HCT116 (cell line): ENCODE measurements around the gene TYK2. TPM values are rescaled to one million over a fixed set of nuclear protein-coding genes. Genes with fewer than 3 reads are reported as not detected.

Source experiments
- ATAC-seq: fragments of 200-7000 bp; cut with Tn5 transposase; 2 replicates; pipeline ENCODE4 v1.9.1; 2020; ENCODE audit warnings: mild to moderate bottlenecking, moderate library complexity
- BruUV-seq: library from RNA; stranded (reverse); fragments of 400-500 nt; replicated peaks from 2 replicates; lab custom pipeline; 2021; lab: Mats Ljungman, UMichigan
- CTCF ChIA-PET: fragments of 300-600 bp; sonication (Branson Sonifier 250); formaldehyde crosslinking; loops from one replicate; lab custom pipeline; 2021; ENCODE audit warnings: antibody characterized with exemption; lab: Charles Lee
- POLR2A ChIA-PET: fragments of 300-600, 350-600 bp; sonication (Branson Sonifier 250); formaldehyde crosslinking; loops from one replicate; lab custom pipeline; 2021; ENCODE audit warnings: antibody characterized with exemption; lab: Charles Lee
- RAD21 ChIA-PET, 2 experiments: fragments of 300-600 bp; sonication (Branson Sonifier 250); formaldehyde crosslinking; loops; one replicate each; lab custom pipeline; 2023; ENCODE audit warnings: low total read pairs in 2 of 2; ENCODE audit not compliant: uncharacterized antibody in 2 of 2, unreplicated experiment in 2 of 2, low non-redundant PET in 1 of 2; lab: Charles Lee
- DNase-seq: peaks from one replicate; pipeline ENCODE4 v3.0.0-alpha.2; 2010; ENCODE audit warnings: low read depth, low spot score
- H2AFZ ChIP-seq: fragments of 200-600 bp; shearing (Covaris generic), sonication (generic); 2 replicates; pipeline ENCODE4 v1.6.1; 2017; ENCODE audit warnings: low read depth, mixed run types, mixed read lengths, antibody characterized with exemption, low read length; ENCODE audit not compliant: poor library complexity, severe bottlenecking
- H3K27ac ChIP-seq: 2 replicates; pipeline ENCODE4 v1.5.1; 2012; ENCODE audit warnings: low read depth, low read length
- H3K27me3 ChIP-seq: fragments of 200-600 bp; sonication (generic); 2 replicates; pipeline ENCODE4 v1.6.1; 2016; ENCODE audit warnings: mixed run types, low read length, mixed read lengths; ENCODE audit not compliant: insufficient read depth
- H3K36me3 ChIP-seq, 2 experiments: fragments of 200-500 bp in 1 of 2; fragments of 200-600 bp in 1 of 2; sonication (Bioruptor generic) in 1 of 2; sonication (generic) in 1 of 2; 2 replicates each; pipeline versions ENCODE4 v1.5.1 to v1.6.1; 2014 to 2016; ENCODE audit warnings: low read length in 2 of 2, inconsistent platforms in 1 of 2, mixed read lengths in 1 of 2, mixed run types in 1 of 2; ENCODE audit not compliant: insufficient read depth in 2 of 2, control insufficient read depth in 1 of 2
- H3K4me1 ChIP-seq, 2 experiments: fragments of 200-600 bp in 1 of 2; sonication (generic) in 1 of 2; 2 replicates each; pipeline versions ENCODE4 v1.5.1 to v1.6.1; 2012 to 2017; ENCODE audit warnings: low read length in 2 of 2, inconsistent platforms in 1 of 2, mild to moderate bottlenecking in 1 of 2, mixed read lengths in 1 of 2, mixed run types in 1 of 2, moderate library complexity in 1 of 2; ENCODE audit not compliant: insufficient read depth in 2 of 2, control insufficient read depth in 1 of 2
- H3K4me2 ChIP-seq: fragments of 200-600 bp; sonication (generic); 2 replicates; pipeline ENCODE4 v1.6.1; 2017; ENCODE audit warnings: mixed run types, low read length, mixed read lengths
- H3K4me3 ChIP-seq, 2 experiments: fragments of 200-600 bp in 1 of 2; sonication (generic) in 1 of 2; replicated peaks in 1 of 2; 2 replicates each; pipeline ENCODE4 v1.5.1; 2011 to 2016; ENCODE audit warnings: low read length in 2 of 2, control low read depth in 1 of 2, low read depth in 1 of 2, mild to moderate bottlenecking in 1 of 2, mixed read lengths in 1 of 2, mixed run types in 1 of 2
- H3K79me2 ChIP-seq: fragments of 200-600 bp; sonication (generic); 2 replicates; pipeline ENCODE4 v1.6.1; 2017; ENCODE audit warnings: mild to moderate bottlenecking, mixed run types, low read length, moderate library complexity, mixed read lengths; ENCODE audit not compliant: insufficient read depth
- H3K9ac ChIP-seq: fragments of 200-600 bp; sonication (generic); 2 replicates; pipeline ENCODE4 v1.6.1; 2016; ENCODE audit warnings: low read length, mixed read lengths
- H3K9me2 ChIP-seq: fragments of 200-600 bp; sonication (generic), shearing (Covaris generic); 2 replicates; pipeline ENCODE4 v1.6.1; 2017; ENCODE audit warnings: mixed run types, mild to moderate bottlenecking, moderate library complexity; ENCODE audit not compliant: insufficient read depth
- H3K9me3 ChIP-seq, 2 experiments: fragments of 200-500 bp in 1 of 2; fragments of 200-600 bp in 1 of 2; sonication (Bioruptor generic) in 1 of 2; sonication (generic) in 1 of 2; 2 replicates each; pipeline ENCODE4 v1.6.1; 2014 to 2017; ENCODE audit warnings: low read length in 2 of 2, mixed read lengths in 2 of 2, inconsistent platforms in 1 of 2, low read depth in 1 of 2, mild to moderate bottlenecking in 1 of 2, mixed run types in 1 of 2, moderate library complexity in 1 of 2; ENCODE audit not compliant: control insufficient read depth in 1 of 2, insufficient read depth in 1 of 2
- H4K20me1 ChIP-seq: fragments of 200-600 bp; sonication (generic), shearing (Covaris generic); 2 replicates; pipeline ENCODE4 v1.6.1; 2017; ENCODE audit warnings: mixed run types, mild to moderate bottlenecking, moderate library complexity; ENCODE audit not compliant: insufficient read depth
- CBX3 ChIP-seq: IDR thresholded peaks from 2 replicates; pipeline ENCODE4 v1.6.1; 2012; ENCODE audit warnings: low read depth
- EGR1 ChIP-seq: IDR thresholded peaks from 2 replicates; pipeline ENCODE4 v1.6.1; 2012; ENCODE audit warnings: low read depth
- ELF1 ChIP-seq: IDR thresholded peaks from 2 replicates; pipeline ENCODE4 v1.6.1; 2012; ENCODE audit warnings: low read depth, borderline replicate concordance
- EZH2phosphoT487 ChIP-seq: fragments of 200-600 bp; IDR thresholded peaks from 2 replicates; pipeline ENCODE4 v1.6.1; 2018; ENCODE audit warnings: antibody characterized with exemption, borderline replicate concordance
- FOSL1 ChIP-seq: IDR thresholded peaks from 2 replicates; pipeline ENCODE4 v1.6.1; 2012; ENCODE audit warnings: low read depth
- POLR2A ChIP-seq: IDR thresholded peaks from 2 replicates; pipeline ENCODE4 v1.7.0; 2011; ENCODE audit warnings: borderline replicate concordance; ENCODE audit not compliant: insufficient read depth, insufficient read length; ENCODE audit errors: extremely low read depth
- POLR2AphosphoS5 ChIP-seq: IDR thresholded peaks from 2 replicates; pipeline ENCODE4 v1.6.1; 2011; ENCODE audit warnings: mild to moderate bottlenecking, low read depth, low read length, moderate library complexity
- SIN3A ChIP-seq: IDR thresholded peaks from 2 replicates; pipeline ENCODE4 v1.6.1; 2012; ENCODE audit warnings: low read depth
- SP1 ChIP-seq: IDR thresholded peaks from 2 replicates; pipeline ENCODE4 v1.6.1; 2012; ENCODE audit warnings: low read depth
- SRF ChIP-seq: IDR thresholded peaks from 2 replicates; pipeline ENCODE4 v1.6.1; 2012; ENCODE audit warnings: low read depth
- YY1 ChIP-seq: IDR thresholded peaks from 2 replicates; pipeline ENCODE4 v1.6.1; 2011; ENCODE audit warnings: low read length, low read depth, moderate library complexity, mild to moderate bottlenecking; ENCODE audit not compliant: insufficient replicate concordance; ENCODE audit errors: extremely low read depth
- ZFX ChIP-seq: fragments of 450-650 bp; IDR thresholded peaks from 2 replicates; pipeline ENCODE4 v1.6.1; 2017
- ZNF274 ChIP-seq: fragments of 200-500 bp; sonication (Bioruptor generic); IDR thresholded peaks from 2 replicates; pipeline ENCODE4 v1.6.1; 2014; ENCODE audit warnings: mild to moderate bottlenecking, low read depth, low read length, inconsistent platforms
- intact Hi-C: fragments of 100-400 bp; cut with micrococcal nuclease; formaldehyde crosslinking; loops from 2 replicates; pipeline ENCODE4 v1.10.0; 2022
- total RNA-seq: library from RNA; stranded (reverse); gene quantifications from one replicate; pipeline ENCODE4 v1.2.1, GENCODE V29; 2021; ENCODE audit not compliant: unreplicated experiment
- TF ChIP-seq, protein P1 (sequence below), 3 experiments: fragments of 200-600 bp in 1 of 3; sonication (generic) in 1 of 3; IDR thresholded peaks in 2 of 3; conservative IDR thresholded peaks in 1 of 3; 2 replicates each; pipeline ENCODE4 v1.5.1; 2012 to 2017; ENCODE audit warnings: low read depth in 2 of 3, low read length in 2 of 3, antibody characterized with exemption in 1 of 3, borderline replicate concordance in 1 of 3, control low read depth in 1 of 3, mild to moderate bottlenecking in 1 of 3, mixed read lengths in 1 of 3, mixed run types in 1 of 3, moderate library complexity in 1 of 3; ENCODE audit not compliant: insufficient read depth in 1 of 3
- TF ChIP-seq, protein P2 (sequence below): IDR thresholded peaks from 2 replicates; pipeline ENCODE4 v1.6.1; 2011; ENCODE audit warnings: mild to moderate bottlenecking, low read length, moderate library complexity; ENCODE audit not compliant: insufficient replicate concordance; ENCODE audit errors: extremely low read depth
- TF ChIP-seq, protein P3 (sequence below): IDR thresholded peaks from 2 replicates; pipeline ENCODE4 v1.6.1; 2012
- TF ChIP-seq, protein P4 (sequence below): IDR thresholded peaks from 2 replicates; pipeline ENCODE4 v1.6.1; 2012

The TYK2 gene
- total RNA-seq, 1 experiment from 2014 or later = 110 TPM

DNA sequence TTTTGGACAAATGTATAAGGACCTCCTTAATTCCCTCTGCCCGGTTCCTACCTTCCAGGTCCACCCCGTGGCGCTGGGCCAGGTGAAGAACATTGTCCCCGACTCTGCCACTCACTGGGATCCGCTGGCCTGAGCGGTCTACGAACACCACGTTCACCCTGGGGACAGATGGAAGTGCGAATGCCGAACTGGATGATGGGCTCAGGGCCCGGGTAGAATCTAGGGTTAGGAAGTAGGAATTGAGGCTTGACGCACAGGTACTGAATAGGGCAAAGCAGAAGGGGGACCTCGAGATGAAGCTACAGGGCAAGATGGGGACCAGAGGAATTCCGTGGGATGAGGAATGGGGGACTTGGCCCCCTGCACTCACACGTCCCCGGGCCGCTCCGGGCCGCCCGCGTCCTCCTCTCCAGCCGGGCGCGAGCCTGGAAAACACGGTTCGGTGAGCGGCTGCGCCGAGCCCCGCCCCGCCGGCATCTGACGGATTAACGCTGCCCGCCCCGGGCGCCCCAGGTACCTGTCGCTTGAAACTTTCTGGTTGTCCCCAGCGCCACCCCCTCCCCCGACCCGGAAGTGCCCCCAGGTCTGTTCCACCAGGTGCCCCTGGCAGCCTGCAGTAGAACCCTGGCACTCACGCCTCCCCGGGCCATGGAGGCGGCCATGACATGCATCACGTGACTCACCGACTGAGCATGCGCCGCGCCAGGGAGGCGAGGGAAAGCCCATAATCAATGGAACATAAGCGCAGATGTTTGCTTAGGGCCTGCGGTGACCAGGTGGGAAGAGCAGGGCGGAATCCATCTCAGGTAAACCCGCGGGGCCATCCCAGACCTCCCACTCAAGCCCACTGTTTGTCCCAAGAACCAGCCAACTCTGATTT lies 64.8 kb downstream of the TYK2 start, which contains the start of gene FDX2:
FDX2 (minus strand) TSS at position 681 of the 880 bp plus-strand sequence; CDS start at position 662, 19 bp downstream.
- ChIA-PET RAD21 (no interaction called here), POLR2A (interaction anchor here (1.3 to 1.8 kb wide), 2 partner anchors 19 to 26 kb away, joined by 3 to 5 read pairs; partner anchors contain the start of gene ICAM5), CTCF (no interaction called here)
- Histone ChIP-seq H3K4me1 (peaks cover 4 to 21% of the 10 kb centered on the region in 2 experiments; a peak in 3 of 4 replicates), H3K27ac (peak within 1 kb of the TSS; percentile 80), H3K27me3 (no peaks in the 10 kb centered on the region), H3K79me2 (0 out of 2 replicates have a peak, but pooled peaks cover 4% of the 10 kb centered on the region), H3K9me2 (no peaks in the 10 kb centered on the region), H2AFZ (peak within 1 kb of the TSS; percentile 32), H4K20me1 (no peaks in the 10 kb centered on the region), H3K9me3 (no peaks in the 10 kb centered on the region), H3K9ac (peak within 1 kb of the TSS; percentile 82), H3K4me3 (peak within 1 kb of the TSS; percentile 89 to 98), H3K36me3 (peaks cover 9 to 14% of the 10 kb centered on the region in 2 experiments; a peak in 3 of 4 replicates), H3K4me2 (peak within 1 kb of the TSS; percentile 96)
- TF ChIP-seq, protein P1, sequence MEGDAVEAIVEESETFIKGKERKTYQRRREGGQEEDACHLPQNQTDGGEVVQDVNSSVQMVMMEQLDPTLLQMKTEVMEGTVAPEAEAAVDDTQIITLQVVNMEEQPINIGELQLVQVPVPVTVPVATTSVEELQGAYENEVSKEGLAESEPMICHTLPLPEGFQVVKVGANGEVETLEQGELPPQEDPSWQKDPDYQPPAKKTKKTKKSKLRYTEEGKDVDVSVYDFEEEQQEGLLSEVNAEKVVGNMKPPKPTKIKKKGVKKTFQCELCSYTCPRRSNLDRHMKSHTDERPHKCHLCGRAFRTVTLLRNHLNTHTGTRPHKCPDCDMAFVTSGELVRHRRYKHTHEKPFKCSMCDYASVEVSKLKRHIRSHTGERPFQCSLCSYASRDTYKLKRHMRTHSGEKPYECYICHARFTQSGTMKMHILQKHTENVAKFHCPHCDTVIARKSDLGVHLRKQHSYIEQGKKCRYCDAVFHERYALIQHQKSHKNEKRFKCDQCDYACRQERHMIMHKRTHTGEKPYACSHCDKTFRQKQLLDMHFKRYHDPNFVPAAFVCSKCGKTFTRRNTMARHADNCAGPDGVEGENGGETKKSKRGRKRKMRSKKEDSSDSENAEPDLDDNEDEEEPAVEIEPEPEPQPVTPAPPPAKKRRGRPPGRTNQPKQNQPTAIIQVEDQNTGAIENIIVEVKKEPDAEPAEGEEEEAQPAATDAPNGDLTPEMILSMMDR (IDR thresholded peaks at IDR 0.05 in 2 of 3, conservative IDR thresholded peaks at IDR 0.05 in 1 of 3; ENCODE audit: borderline replicate concordance in 1 of 3, insufficient read depth in 1 of 3, low read depth in 2 of 3, low read length in 2 of 3) = no peak
- no peak for TF ChIP-seq CBX3
- no peak for TF ChIP-seq EZH2phosphoT487
- peak; percentile 99 for TF ChIP-seq YY1
- TF ChIP-seq POLR2A = peak; percentile 35
- no peak for TF ChIP-seq ZNF274
- TF ChIP-seq POLR2AphosphoS5 = peak; percentile 82
- TF ChIP-seq, protein P2, sequence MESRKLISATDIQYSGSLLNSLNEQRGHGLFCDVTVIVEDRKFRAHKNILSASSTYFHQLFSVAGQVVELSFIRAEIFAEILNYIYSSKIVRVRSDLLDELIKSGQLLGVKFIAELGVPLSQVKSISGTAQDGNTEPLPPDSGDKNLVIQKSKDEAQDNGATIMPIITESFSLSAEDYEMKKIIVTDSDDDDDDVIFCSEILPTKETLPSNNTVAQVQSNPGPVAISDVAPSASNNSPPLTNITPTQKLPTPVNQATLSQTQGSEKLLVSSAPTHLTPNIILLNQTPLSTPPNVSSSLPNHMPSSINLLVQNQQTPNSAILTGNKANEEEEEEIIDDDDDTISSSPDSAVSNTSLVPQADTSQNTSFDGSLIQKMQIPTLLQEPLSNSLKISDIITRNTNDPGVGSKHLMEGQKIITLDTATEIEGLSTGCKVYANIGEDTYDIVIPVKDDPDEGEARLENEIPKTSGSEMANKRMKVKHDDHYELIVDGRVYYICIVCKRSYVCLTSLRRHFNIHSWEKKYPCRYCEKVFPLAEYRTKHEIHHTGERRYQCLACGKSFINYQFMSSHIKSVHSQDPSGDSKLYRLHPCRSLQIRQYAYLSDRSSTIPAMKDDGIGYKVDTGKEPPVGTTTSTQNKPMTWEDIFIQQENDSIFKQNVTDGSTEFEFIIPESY = no peak
- TF ChIP-seq EGR1 = no peak
- no peak for TF ChIP-seq ELF1
- TF ChIP-seq SIN3A = peak; percentile 83
- TF ChIP-seq SRF = no peak
- TF ChIP-seq, protein P3, sequence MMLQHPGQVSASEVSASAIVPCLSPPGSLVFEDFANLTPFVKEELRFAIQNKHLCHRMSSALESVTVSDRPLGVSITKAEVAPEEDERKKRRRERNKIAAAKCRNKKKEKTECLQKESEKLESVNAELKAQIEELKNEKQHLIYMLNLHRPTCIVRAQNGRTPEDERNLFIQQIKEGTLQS = no peak
- TF ChIP-seq ZFX = peak; percentile 51; the same call in 1 of the 2 replicates
- TF ChIP-seq, protein P4, sequence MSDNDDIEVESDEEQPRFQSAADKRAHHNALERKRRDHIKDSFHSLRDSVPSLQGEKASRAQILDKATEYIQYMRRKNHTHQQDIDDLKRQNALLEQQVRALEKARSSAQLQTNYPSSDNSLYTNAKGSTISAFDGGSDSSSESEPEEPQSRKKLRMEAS = peak; percentile 97
- TF ChIP-seq FOSL1 = no peak
- TF ChIP-seq SP1 = no peak
- DNase-seq (peak; percentile 62), ATAC-seq (peak; percentile 89)
- intact Hi-C loops = no loop called here
- TSS peak; percentile 57 for BruUV-seq
